HepG2 (cell line): Measurements from ENCODE around the gene FAM83G. TPM values are rescaled to one million over a fixed set of nuclear protein-coding genes. Genes with fewer than 3 reads are reported as not detected.
A peak's percentile ranks its signal among the peaks of the same experiment; 100 is the strongest.

ENCODE experiments used
- ATRX ChIP-seq: sonication (generic); formaldehyde crosslinking; IDR thresholded peaks from 2 replicates; pipeline ENCODE4 v1.4.0; 2020; ENCODE audit warnings: missing genetic modification reagents, borderline replicate concordance
- ERF ChIP-seq: IDR thresholded peaks from 2 replicates; pipeline ENCODE4 v1.6.1; 2018; ENCODE audit warnings: missing biosample characterization, missing genetic modification reagents
- HMG20B ChIP-seq: conservative IDR thresholded peaks from 2 replicates; pipeline ENCODE4 v1.6.1; 2016; ENCODE audit warnings: missing genetic modification reagents, missing compliant biosample characterization
- HOXA3 ChIP-seq: sonication (generic); formaldehyde crosslinking; IDR thresholded peaks from 2 replicates; pipeline ENCODE4 v1.5.0; 2020; ENCODE audit warnings: missing genetic modification reagents
- KDM1A ChIP-seq: IDR thresholded peaks from 2 replicates; pipeline ENCODE4 v1.6.1; 2016; ENCODE audit warnings: missing compliant biosample characterization
- KMT2A ChIP-seq: sonication (generic); formaldehyde crosslinking; IDR thresholded peaks from 2 replicates; pipeline ENCODE4 v1.4.0; 2020; ENCODE audit warnings: missing genetic modification reagents
- MEIS1 ChIP-seq: sonication (generic); formaldehyde crosslinking; IDR thresholded peaks from 2 replicates; pipeline ENCODE4 v1.9.0; 2021; ENCODE audit warnings: mild to moderate bottlenecking, missing genetic modification reagents, moderate library complexity, borderline replicate concordance
- PHB2 ChIP-seq: fragments of 450-650 bp; IDR thresholded peaks from 2 replicates; pipeline ENCODE4 v1.6.1; 2018; ENCODE audit not compliant: partially characterized antibody
- SMAD9 ChIP-seq: sonication (generic); formaldehyde crosslinking; IDR thresholded peaks from 2 replicates; pipeline ENCODE4 v1.5.1; 2020; ENCODE audit warnings: mild to moderate bottlenecking, missing genetic modification reagents
- SP2 ChIP-seq: sonication (generic); formaldehyde crosslinking; IDR thresholded peaks from 2 replicates; pipeline ENCODE4 v1.5.1; 2020; ENCODE audit warnings: mild to moderate bottlenecking, missing genetic modification reagents
- XRCC5 ChIP-seq: fragments of 200-400 bp; formaldehyde crosslinking; optimal IDR thresholded peaks from 2 replicates; pipeline ENCODE3; 2017; ENCODE audit warnings: mild to moderate bottlenecking, low read length
- ZBTB21 ChIP-seq: sonication (generic); formaldehyde crosslinking; IDR thresholded peaks from 2 replicates; pipeline ENCODE4 v1.4.0; 2020; ENCODE audit warnings: missing genetic modification reagents
- ZNF558 ChIP-seq: sonication (generic); formaldehyde crosslinking; IDR thresholded peaks from 2 replicates; pipeline ENCODE4 v1.9.0; 2022; ENCODE audit warnings: mild to moderate bottlenecking, missing genetic modification reagents, borderline replicate concordance
- ZNF709 ChIP-seq: sonication (generic); formaldehyde crosslinking; IDR thresholded peaks from 2 replicates; pipeline ENCODE4 v1.5.0; 2020; ENCODE audit warnings: mild to moderate bottlenecking, missing genetic modification reagents
- polyA plus RNA-seq, 8 experiments: library from polyadenylated mRNA; depleted of rRNA in 3 of 8; stranded (reverse) in 7 of 8; unstranded in 1 of 8; fragments of >200 nt; fragmentation: Illumina TruSeq in 4 of 8; extraction: Trizol in 4 of 8; gene quantifications; 2 replicates each; pipeline versions ENCODE4 v1.2.1 to v1.2.3, GENCODE V29; 2011 to 2016; ENCODE audit warnings: low read depth in 4 of 8, missing spikeins in 1 of 8, mixed read lengths in 1 of 8; ENCODE audit not compliant: insufficient read depth in 1 of 8
- total RNA-seq, 5 experiments: library from RNA; depleted of rRNA; stranded (reverse); fragments of >200 nt; fragmentation: Illumina TruSeq; extraction: Trizol; gene quantifications; 2 replicates each; pipeline ENCODE4 v1.2.3, GENCODE V29; 2016; ENCODE audit warnings: low read depth in 1 of 5
- TF ChIP-seq, protein P1 (sequence below): sonication (generic); formaldehyde crosslinking; IDR thresholded peaks from 2 replicates; pipeline ENCODE4 v1.5.0; 2020; ENCODE audit warnings: missing genetic modification reagents, mild to moderate bottlenecking, borderline replicate concordance
- TF ChIP-seq, protein P2 (sequence below): sonication (generic); formaldehyde crosslinking; IDR thresholded peaks from 2 replicates; pipeline ENCODE4 v1.4.0; 2020; ENCODE audit warnings: missing genetic modification reagents
- TF ChIP-seq, protein P3 (sequence below): sonication (generic); formaldehyde crosslinking; IDR thresholded peaks from one replicate; pipeline ENCODE4 v1.5.1; 2020; ENCODE audit warnings: mild to moderate bottlenecking, missing genetic modification reagents; ENCODE audit errors: not compliant biosample characterization
- TF ChIP-seq, protein P4 (sequence below): sonication (generic); formaldehyde crosslinking; IDR thresholded peaks from 2 replicates; pipeline ENCODE4 v1.5.1; 2020; ENCODE audit warnings: missing genetic modification reagents, mild to moderate bottlenecking, borderline replicate concordance

Gene FAM83G
- total and polyA plus RNA-seq, 2 of the 13 experiments (the other 11 are each of a cell fraction or from before 2014, with no cell fraction given) = 13.7 to 18.6 TPM

DNA sequence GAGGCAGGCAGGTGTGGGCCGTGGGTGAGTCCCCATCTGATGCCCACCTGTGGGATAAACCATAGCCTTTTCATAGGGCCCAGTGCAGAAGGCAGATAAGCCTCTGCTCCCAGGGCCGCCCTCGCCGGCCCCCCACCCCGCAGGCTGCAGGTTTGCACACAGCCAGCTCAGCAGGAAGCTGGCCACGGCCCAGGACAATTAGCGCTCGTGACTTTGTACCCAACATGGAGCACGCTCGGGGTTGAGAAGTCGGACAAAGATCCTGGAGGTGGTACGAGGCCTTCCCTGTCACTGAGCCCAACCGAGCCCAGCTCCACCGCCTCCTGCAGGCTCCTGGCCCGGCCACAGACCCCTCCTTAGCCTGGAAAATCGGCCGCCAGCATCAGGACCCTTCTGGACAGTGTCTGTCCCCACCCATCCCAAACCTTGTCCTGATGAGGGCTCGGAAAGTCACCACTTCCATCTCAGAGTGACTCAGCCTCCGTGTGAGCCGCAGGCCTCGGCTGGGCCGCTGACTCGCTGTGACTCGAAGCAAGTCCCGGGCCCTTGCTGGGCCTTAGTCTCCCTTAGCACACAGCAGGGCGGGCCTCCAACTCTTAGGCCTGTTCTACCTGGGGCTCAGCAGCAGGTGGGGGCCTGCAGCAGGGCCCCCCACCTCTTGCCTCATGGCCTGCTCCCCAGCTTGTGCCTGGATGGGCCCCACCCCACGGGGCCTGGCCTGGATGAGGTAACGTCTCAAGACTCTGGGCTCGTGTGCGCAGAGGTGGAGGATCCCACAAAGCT, 22.7 kb downstream of the FAM83G start (continued):
- TF ChIP-seq, protein P1, sequence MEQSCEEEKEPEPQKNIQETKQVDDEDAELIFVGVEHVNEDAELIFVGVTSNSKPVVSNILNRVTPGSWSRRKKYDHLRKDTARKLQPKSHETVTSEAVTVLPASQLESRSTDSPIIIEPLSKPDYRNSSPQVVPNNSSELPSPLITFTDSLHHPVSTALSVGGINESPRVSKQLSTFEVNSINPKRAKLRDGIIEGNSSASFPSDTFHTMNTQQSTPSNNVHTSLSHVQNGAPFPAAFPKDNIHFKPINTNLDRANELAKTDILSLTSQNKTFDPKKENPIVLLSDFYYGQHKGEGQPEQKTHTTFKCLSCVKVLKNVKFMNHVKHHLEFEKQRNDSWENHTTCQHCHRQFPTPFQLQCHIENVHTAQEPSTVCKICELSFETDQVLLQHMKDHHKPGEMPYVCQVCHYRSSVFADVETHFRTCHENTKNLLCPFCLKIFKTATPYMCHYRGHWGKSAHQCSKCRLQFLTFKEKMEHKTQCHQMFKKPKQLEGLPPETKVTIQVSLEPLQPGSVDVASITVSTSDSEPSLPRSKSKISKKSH (CRISPR knock-in tag) = no peak; the same call in 1 of the 2 replicates
- TF ChIP-seq SMAD9 (CRISPR knock-in tag) = no peak
- peak; percentile 82 for TF ChIP-seq HOXA3
- TF ChIP-seq PHB2 = no peak
- no peak for TF ChIP-seq HMG20B
- no peak for TF ChIP-seq ZNF709 (CRISPR knock-in tag)
- TF ChIP-seq SP2 (CRISPR knock-in tag) = no peak
- TF ChIP-seq, protein P2, sequence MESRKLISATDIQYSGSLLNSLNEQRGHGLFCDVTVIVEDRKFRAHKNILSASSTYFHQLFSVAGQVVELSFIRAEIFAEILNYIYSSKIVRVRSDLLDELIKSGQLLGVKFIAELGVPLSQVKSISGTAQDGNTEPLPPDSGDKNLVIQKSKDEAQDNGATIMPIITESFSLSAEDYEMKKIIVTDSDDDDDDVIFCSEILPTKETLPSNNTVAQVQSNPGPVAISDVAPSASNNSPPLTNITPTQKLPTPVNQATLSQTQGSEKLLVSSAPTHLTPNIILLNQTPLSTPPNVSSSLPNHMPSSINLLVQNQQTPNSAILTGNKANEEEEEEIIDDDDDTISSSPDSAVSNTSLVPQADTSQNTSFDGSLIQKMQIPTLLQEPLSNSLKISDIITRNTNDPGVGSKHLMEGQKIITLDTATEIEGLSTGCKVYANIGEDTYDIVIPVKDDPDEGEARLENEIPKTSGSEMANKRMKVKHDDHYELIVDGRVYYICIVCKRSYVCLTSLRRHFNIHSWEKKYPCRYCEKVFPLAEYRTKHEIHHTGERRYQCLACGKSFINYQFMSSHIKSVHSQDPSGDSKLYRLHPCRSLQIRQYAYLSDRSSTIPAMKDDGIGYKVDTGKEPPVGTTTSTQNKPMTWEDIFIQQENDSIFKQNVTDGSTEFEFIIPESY = peak; percentile 88
- peak; percentile 29; the same call in 1 of the 2 replicates for TF ChIP-seq MEIS1 (CRISPR knock-in tag)
- TF ChIP-seq ERF (CRISPR knock-in tag) = no peak; the same call in 1 of the 2 replicates
- TF ChIP-seq ATRX (CRISPR knock-in tag) = no peak
- peak; percentile 62 for TF ChIP-seq XRCC5
- TF ChIP-seq, protein P3, sequence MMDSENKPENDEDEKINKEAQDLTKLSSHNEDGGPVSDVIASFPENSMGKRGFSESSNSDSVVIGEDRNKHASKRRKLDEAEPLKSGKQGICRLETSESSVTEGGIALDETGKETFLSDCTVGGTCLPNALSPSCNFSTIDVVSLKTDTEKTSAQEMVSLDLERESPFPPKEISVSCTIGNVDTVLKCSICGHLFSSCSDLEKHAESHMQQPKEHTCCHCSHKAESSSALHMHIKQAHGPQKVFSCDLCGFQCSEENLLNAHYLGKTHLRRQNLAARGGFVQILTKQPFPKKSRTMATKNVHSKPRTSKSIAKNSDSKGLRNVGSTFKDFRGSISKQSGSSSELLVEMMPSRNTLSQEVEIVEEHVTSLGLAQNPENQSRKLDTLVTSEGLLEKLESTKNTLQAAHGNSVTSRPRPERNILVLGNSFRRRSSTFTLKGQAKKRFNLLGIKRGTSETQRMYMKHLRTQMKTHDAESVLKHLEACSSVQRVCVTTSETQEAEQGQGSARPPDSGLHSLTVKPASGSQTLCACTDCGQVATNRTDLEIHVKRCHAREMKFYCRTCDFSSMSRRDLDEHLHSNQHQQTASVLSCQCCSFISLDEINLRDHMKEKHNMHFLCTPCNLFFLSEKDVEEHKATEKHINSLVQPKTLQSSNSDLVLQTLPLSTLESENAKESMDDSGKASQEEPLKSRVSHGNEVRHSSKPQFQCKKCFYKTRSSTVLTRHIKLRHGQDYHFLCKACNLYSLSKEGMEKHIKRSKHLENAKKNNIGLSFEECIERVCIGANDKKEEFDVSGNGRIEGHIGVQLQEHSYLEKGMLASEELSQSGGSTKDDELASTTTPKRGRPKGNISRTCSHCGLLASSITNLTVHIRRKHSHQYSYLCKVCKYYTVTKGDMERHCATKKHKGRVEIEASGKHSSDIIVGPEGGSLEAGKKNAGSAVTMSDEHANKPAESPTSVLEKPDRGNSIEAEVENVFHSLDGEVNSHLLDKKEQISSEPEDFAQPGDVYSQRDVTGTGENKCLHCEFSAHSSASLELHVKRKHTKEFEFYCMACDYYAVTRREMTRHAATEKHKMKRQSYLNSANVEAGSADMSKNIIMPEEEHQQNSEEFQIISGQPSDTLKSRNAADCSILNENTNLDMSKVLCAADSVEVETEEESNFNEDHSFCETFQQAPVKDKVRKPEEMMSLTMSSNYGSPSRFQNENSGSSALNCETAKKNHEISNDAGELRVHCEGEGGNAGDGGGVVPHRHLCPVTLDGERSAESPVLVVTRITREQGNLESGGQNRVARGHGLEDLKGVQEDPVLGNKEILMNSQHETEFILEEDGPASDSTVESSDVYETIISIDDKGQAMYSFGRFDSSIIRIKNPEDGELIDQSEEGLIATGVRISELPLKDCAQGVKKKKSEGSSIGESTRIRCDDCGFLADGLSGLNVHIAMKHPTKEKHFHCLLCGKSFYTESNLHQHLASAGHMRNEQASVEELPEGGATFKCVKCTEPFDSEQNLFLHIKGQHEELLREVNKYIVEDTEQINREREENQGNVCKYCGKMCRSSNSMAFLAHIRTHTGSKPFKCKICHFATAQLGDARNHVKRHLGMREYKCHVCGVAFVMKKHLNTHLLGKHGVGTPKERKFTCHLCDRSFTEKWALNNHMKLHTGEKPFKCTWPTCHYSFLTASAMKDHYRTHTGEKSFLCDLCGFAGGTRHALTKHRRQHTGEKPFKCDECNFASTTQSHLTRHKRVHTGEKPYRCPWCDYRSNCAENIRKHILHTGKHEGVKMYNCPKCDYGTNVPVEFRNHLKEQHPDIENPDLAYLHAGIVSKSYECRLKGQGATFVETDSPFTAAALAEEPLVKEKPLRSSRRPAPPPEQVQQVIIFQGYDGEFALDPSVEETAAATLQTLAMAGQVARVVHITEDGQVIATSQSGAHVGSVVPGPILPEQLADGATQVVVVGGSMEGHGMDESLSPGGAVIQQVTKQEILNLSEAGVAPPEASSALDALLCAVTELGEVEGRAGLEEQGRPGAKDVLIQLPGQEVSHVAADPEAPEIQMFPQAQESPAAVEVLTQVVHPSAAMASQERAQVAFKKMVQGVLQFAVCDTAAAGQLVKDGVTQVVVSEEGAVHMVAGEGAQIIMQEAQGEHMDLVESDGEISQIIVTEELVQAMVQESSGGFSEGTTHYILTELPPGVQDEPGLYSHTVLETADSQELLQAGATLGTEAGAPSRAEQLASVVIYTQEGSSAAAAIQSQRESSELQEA (CRISPR knock-in tag) = no peak
- TF ChIP-seq ZBTB21 = no peak
- no peak for TF ChIP-seq ZNF558 (CRISPR knock-in tag)
- TF ChIP-seq, protein P4, sequence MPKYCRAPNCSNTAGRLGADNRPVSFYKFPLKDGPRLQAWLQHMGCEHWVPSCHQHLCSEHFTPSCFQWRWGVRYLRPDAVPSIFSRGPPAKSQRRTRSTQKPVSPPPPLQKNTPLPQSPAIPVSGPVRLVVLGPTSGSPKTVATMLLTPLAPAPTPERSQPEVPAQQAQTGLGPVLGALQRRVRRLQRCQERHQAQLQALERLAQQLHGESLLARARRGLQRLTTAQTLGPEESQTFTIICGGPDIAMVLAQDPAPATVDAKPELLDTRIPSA (CRISPR knock-in tag) = no peak
- TF ChIP-seq KMT2A (CRISPR knock-in tag) = no peak
- TF ChIP-seq KDM1A (CRISPR knock-in tag) = no peak
